HepG2 (cell line): ENCODE data around the gene MAGI1.

ENCODE experiments used
- CC2D1A ChIP-seq: sonication (generic); formaldehyde crosslinking; IDR thresholded peaks from 2 replicates; pipeline ENCODE4 v1.8.1; 2023; ENCODE audit warnings: mild to moderate bottlenecking, missing genetic modification reagents
- CTCF ChIP-seq: sonication (generic); formaldehyde crosslinking; IDR thresholded peaks from 2 replicates; pipeline ENCODE4 v1.5.0; 2020; ENCODE audit warnings: mild to moderate bottlenecking, missing genetic modification reagents, moderate library complexity
- GPBP1L1 ChIP-seq: sonication (generic); formaldehyde crosslinking; IDR thresholded peaks from 2 replicates; pipeline ENCODE4 v1.5.0; 2020; ENCODE audit warnings: mild to moderate bottlenecking, missing genetic modification reagents
- GTF2F1 ChIP-seq: fragments of 150-350 bp; IDR thresholded peaks from 2 replicates; pipeline ENCODE4 v1.6.1; 2014; ENCODE audit warnings: low read length
- HMGXB4 ChIP-seq, 2 experiments: sonication (generic) in 1 of 2; formaldehyde crosslinking in 1 of 2; IDR thresholded peaks; 2 replicates each; pipeline versions ENCODE4 v1.4.0 to v1.6.1; 2018 to 2020; ENCODE audit warnings: missing genetic modification reagents in 2 of 2, borderline replicate concordance in 1 of 2, low read depth in 1 of 2, mild to moderate bottlenecking in 1 of 2, missing biosample characterization in 1 of 2
- NR2F1 ChIP-seq, 2 experiments: fragments of 450-650 bp in 1 of 2; formaldehyde crosslinking in 1 of 2; IDR thresholded peaks; 2 replicates each; pipeline versions ENCODE4 v1.5.0 to v1.6.1; 2016 to 2020; ENCODE audit warnings: mild to moderate bottlenecking in 1 of 2, missing compliant biosample characterization in 1 of 2, missing genetic modification reagents in 1 of 2, moderate library complexity in 1 of 2
- POLR2AphosphoS5 ChIP-seq: IDR thresholded peaks from 2 replicates; pipeline ENCODE4 v1.6.1; 2012; ENCODE audit warnings: low read depth, low read length
- REST ChIP-seq, 2 experiments: IDR thresholded peaks; 2 replicates each; pipeline ENCODE4 v1.6.1; 2011 to 2012; ENCODE audit warnings: low read length in 2 of 2, borderline replicate concordance in 1 of 2, low read depth in 1 of 2, mild to moderate bottlenecking in 1 of 2, moderate library complexity in 1 of 2
- TAF1 ChIP-seq: sonication (generic); formaldehyde crosslinking; IDR thresholded peaks from 2 replicates; pipeline ENCODE4 v1.4.0; 2020; ENCODE audit warnings: missing genetic modification reagents
- YY1 ChIP-seq: IDR thresholded peaks from 2 replicates; pipeline ENCODE4 v1.6.1; 2011; ENCODE audit warnings: low read length, low read depth, moderate library complexity, mild to moderate bottlenecking; ENCODE audit not compliant: insufficient read depth, insufficient replicate concordance
- ZNF138 ChIP-seq: sonication (generic); formaldehyde crosslinking; IDR thresholded peaks from 2 replicates; pipeline ENCODE4 v1.5.0; 2020; ENCODE audit warnings: mild to moderate bottlenecking, low read depth, missing genetic modification reagents
- ZNF24 ChIP-seq: fragments of 450-650 bp; IDR thresholded peaks from 2 replicates; pipeline ENCODE4 v1.6.1; 2017; ENCODE audit warnings: antibody characterized with exemption, mild to moderate bottlenecking
- ZNF503 ChIP-seq: sonication (generic); formaldehyde crosslinking; IDR thresholded peaks from 2 replicates; pipeline ENCODE4 v1.4.0; 2020; ENCODE audit warnings: missing genetic modification reagents
- ZSCAN9 ChIP-seq: IDR thresholded peaks from 2 replicates; pipeline ENCODE4 v1.6.1; 2016; ENCODE audit warnings: borderline replicate concordance

- TF ChIP-seq ZSCAN9 (CRISPR knock-in tag): no peak
- no peak for TF ChIP-seq YY1
- TF ChIP-seq POLR2AphosphoS5: no peak
- no peak for TF ChIP-seq ZNF503 (CRISPR knock-in tag)
- no peak for TF ChIP-seq GTF2F1
- TF ChIP-seq NR2F1 (CRISPR knock-in tag; IDR thresholded peaks at IDR 0.05): no peak
- TF ChIP-seq REST (IDR thresholded peaks at IDR 0.05; ENCODE audit: borderline replicate concordance in 1 of 2, low read depth in 1 of 2, low read length in 2 of 2): no peak
- TF ChIP-seq ZNF138 (CRISPR knock-in tag): no peak
- TF ChIP-seq TAF1 (CRISPR knock-in tag): no peak
- TF ChIP-seq HMGXB4 (CRISPR knock-in tag; IDR thresholded peaks at IDR 0.05; ENCODE audit: borderline replicate concordance in 1 of 2, low read depth in 1 of 2): no peak
- TF ChIP-seq CTCF (CRISPR knock-in tag): no peak
- TF ChIP-seq ZNF24: no peak
- TF ChIP-seq CC2D1A (CRISPR knock-in tag): no peak
- TF ChIP-seq GPBP1L1 (CRISPR knock-in tag): no peak
Observed at GRCh38 chr3:65344444-65344843, 694.3 kb downstream of the MAGI1 start.
